Left renal cortex interstitium (tissue), 4 donors: ENCODE data around the gene ACADVL. TPM values are rescaled to one million over a fixed set of nuclear protein-coding genes. Genes with fewer than 3 reads are reported as not detected.
"Not testable (repeated sequence)": the region's sequence is repeated elsewhere in the genome, so short reads cannot be mapped to it uniquely, and the experiment has no call there.

ENCODE experiments used
- DNase-seq, 4 donors: peaks; one replicate each; pipeline ENCODE4 v3.0.0-alpha.2; 2013; ENCODE audit warnings: low read depth in 4 of 4, low spot score in 2 of 4, missing footprints in 1 of 4
- polyA plus RNA-seq, 4 donors: library from polyadenylated mRNA; unstranded; fragments of 120-200 nt; gene quantifications; one replicate each; pipeline ENCODE4 v1.2.1, GENCODE V29; 2013; ENCODE audit not compliant: insufficient read length in 4 of 4

ACADVL gene
- polyA plus RNA-seq, 4 donors, result 409 to 581 (median 511) TPM

DNA sequence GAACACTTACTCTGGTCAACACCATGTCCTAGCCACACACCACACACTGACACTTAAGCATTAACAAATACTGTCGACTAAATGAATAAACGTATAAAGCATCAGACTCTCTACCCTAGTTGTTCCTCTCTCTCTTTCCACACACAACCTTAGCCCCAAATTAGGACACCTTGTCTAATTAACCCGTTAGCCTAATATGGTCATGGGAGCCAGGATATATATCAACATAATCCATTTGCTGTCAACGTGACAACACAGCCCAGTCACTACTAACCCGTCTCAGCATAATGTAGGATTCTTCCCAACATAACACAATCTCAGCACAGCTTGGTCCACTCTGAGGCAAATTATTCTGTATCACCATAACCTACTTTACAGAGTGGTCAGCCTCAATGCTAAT lies 12.4 kb downstream of the ACADVL start:
- DNase-seq, result no peak

DNA sequence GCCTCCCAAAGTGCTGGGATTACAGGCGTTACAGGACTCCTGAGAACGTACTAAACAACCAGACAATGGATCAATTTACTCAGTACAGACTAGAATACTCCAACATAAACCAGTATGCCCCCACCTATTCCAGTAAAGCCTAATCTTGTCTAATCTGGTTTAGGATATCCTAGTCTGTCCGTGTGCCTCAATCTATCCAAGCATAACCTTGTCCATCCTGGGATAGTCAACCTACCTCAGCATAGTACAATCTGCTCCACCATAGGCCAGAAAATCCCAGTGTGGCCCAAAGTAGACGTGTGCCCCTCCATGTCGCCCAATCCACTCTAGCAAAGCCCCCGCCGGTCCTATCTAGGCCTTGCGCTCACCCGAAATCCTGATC lies 14.0 kb downstream of the ACADVL start:
- no peak for DNase-seq

DNA sequence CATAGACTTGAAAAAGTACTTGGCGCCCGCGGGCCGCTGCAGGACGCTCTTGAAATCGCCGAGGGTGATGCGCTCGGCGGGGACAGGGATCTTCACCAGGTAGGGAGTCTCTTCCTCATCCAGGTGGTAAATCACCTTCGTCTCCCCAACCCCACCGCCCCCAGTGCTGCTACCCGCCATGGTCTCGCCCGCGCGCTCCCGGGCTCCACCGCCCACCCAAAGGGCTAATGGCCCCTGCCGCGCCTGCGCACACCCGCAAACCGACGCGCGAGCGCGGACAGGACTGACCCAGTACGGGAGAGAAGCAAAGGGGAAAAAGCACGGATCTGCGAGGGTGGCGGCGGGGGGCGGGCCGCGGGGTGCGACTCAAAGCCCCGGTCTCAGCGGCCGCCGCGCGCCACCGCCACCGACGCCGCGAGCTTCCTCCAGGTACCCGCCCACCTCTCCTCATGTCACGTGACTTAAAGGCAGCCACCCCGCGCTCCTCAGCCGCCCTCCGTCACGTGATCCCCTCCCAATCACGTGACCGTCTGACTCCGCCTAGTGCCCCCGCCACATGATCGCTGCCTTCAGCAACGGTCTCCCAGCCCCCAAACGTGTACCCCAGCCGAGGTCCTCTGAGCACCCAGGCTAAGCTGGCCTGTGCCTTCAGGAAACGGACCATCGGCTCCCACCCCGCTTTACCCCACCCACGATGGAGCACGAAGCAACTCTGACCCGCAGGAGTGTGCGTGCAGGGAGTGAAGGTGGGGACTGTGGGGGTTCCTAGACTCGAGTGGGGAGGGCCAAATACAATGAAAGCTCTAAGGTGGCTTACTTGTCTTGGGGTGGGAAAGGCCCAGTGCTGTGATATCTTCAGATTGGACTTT lies 14.6 kb downstream of the ACADVL start, which contains the start of gene DVL2:
Gene DVL2, minus strand, starts transcription at position 435 of the 869 bp plus-strand sequence. Its CDS starts 255 bp downstream, at position 180.
- DNase-seq, result peak in 1 of 4 donors; percentile 93

- no peak for DNase-seq
These were observed 16.2 kb downstream of the ACADVL start for GRCh38 chr17:7235693-7236665.

GRCh38 chr17:7236808-7237207 lies 17.1 kb downstream of the ACADVL start:
- no peak for DNase-seq

DNA sequence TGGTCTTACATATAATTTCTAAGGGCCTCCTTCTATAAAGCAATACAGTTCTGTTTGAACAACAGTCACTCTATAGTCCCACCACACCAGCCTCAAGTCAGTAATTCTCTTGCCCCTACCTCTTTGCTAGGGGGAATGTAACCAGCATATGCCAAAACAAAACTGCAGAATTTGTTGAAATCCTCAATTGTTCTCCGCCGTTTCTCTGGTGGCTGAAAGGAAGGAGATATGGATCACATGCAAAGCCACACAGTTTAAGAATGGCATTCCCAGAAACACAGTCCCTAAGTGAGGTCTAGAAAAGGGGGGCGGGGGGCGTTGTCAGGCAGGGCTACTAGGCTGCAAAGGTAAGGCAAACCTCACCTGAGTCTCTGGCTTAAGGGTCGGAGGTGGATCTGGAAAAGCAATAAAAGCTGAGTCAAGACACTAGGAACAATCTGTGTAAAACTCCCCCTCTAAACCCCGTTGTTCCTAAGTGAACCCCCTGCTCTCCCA lies 17.6 kb downstream of the ACADVL start:
- no peak for DNase-seq

DNA sequence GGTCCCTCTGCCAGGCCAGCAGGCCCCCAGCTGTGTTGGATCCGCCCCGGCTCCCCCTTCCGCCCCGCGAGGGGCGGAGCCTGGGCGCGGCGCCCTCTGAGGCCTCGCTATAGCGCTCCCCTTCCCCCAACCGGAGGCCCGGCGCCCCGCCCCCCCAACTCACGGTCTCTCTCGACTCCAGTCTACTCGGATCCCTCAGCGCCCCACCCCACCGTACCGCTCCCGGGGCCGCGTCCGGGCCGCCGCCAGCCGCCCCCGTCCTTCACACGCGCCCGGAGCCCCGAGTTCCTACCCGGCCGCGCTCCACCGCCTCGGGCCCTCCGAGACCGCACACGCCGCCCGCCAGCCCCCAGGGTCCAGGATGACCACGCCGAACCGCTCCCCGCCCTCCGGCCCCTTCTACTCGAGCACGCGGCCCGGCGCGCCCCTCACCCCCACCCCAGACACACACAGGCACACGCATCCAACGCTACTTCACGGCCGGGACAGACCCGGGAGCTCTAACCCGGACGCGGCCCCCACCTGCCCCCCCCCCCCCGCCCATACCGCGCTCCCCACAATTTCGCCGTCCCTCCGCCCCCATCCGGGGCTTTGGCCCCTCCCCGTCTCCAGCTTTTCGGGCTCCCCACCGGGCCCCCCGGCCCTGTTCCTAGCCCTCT lies 18.2 kb downstream of the ACADVL start:
- DNase-seq, result no peak

DNA sequence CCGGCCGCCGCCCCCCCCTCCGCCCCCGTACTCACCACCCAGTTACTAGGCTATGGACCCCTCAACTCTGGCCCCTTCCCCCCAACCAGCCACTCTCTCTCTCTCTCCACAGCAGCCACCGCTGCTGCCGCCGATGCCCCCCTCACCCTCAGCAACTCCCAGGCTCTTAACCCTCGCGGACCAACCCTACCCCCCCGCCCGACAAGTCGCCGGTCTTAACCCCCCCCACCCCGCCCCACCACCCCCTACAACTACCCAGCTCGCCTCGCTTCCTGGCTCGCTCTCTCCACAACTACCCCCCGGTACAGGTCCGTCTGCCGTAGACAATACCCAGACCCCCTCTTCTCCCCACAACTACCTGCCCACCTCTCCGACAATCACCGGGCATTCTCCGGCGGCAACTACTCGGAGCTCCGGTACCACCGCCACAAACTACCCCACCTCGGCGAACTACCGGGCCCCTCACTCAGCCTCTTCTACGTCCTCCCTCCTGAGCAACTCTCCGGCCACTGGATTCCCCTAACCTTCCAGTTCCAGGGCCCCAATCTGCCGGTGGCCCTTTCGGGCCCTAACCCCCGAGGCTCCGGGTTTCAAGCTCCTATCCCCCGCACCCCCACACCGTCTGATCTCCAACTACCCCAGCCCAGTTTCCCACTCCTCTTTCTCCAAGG lies 18.8 kb downstream of the ACADVL start:
- no peak for DNase-seq

GRCh38 chr17:7239091-7240027 lies 19.6 kb downstream of the ACADVL start, which contains the start of gene PHF23:
Gene PHF23 (minus strand): TSS chr17:7239457. CDS start chr17:7239279, 178 bp downstream.
- peak; percentile 94 to 99 (median 99) for DNase-seq

- no peak for DNase-seq
These were observed 20.6 kb downstream of the ACADVL start for GRCh38 chr17:7240375-7240774.

DNA sequence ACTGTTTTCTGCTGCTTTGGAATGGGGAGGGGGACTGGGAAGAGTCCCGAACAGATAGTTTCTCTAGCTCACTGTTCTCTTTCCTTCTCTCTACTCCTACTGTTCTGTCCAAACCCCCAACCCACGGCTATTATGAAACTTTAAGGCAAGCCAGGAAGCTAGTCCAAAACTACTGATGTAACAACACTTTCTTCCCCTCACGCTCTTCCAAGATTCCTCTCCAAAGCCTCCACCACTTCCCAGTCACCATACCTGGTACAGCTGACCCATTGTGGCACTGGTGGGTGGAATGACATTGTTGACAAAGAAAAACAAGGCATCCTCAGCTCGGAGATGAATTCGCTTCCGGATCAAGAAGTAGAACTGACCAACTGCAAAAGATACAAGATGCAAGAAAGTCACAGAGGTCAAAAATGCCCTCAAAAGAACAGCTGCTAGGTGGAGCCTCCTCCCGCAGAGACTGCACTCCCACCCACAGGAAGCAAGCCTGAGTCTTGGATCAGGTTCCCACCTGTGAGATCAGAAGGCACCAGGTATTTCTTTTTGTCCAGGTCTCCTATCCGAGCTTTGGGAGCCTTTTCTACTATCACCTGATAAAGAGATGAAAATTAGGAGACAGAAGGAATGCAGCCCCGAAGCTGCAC lies 21.5 kb downstream of the ACADVL start:
- DNase-seq, result no peak

DNA sequence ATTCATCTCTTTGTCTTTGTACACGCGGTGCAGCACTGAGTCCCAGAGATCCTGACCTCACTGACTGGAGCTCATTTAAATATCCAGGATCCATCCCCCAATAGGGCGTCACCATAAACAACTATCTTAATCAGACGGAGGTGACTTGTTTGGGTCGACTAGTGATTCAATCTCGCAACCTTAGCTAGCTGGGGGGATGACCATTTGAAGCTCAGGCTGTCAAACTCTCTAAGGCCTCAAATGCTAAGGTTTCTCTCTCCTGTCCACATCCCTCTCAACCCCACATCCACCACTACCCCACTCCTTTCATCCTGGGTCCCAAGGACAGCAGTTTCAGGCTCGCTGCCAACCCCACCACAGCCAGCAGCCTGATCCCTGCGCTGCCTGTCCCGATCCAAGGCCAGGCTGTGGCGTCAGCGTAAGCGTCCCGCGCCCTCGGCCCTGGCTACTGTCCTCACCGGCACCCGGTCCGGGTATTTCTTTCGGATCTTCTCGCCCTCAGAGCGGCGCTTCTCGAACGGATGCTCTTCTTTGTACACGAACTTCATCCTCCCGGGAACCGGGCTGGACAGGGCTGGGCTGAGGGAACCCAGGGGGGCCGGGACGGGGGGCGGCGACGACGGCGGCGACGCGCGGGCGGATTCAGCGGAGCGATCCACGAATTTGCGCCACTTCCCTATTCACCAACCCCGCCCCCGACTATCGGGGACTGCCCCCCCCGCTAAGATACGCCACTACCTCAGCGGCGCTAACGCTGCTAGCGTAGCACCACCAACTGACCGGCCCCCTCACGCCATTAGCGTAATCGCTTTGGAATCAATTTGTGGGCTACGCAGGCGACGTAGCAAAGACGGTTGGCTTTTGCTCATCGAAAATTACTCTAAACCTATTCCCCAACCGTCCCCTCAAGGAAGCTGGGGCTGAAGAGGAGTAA lies 22.3 kb downstream of the ACADVL start, which contains the start of gene GABARAP:
Gene GABARAP, minus strand, starts transcription at position 667 of the 934 bp plus-strand sequence. Its CDS starts 119 bp downstream, at position 548.
- DNase-seq, result peak in 3 of 4 donors; percentile 93 to 97 (median 95)

DNA sequence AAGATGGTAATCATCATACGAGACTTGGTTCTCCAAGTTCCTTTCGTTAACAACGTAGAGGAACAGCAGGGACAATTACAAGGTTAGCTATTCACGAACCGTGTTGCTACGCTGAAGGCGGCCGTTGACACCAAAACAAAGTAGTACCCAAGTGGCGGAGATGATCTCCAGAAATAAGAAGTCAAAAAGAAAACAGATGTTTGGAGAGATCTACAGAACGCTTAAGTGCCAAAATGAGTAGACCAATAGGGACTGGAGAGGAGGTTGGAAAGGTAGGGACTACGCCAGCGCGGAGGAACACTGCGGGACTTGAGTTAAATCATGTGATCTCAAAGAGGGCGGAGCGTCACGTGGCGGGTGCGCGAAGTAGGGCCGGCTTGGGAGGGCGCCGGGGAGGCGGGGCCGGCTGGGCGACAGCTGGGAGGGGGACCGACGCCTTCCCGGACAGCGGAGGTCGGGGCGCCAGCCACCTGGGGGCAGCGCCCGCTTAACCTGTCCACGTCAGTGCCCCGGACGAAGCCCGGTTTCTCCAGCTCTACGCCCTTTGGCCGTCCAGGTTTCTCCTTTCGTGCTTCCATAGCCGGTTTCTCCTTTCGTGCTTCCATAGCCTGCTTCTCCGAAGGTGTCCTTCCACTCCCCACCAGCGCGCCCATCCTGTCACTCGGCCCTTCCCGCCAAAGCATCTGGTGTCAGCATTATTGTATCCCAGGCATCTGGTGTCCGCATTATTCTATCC lies 23.1 kb downstream of the ACADVL start:
- peak; percentile 94 to 100 (median 98) for DNase-seq

DNA sequence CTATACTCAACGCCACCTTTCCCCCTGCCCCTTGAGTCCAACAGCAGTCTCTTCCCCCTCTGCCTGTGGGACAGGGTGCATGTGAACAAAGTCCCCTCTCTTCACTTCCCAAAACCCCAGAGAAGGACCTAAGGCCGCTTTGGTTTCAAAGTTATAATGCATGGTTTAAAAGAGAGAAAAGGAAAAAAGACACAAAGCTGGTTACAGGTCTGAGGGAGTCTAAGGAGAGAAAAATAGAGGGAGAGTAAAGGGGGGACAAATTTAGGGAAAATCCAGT lies 23.7 kb downstream of the ACADVL start:
- DNase-seq, result no peak

DNA sequence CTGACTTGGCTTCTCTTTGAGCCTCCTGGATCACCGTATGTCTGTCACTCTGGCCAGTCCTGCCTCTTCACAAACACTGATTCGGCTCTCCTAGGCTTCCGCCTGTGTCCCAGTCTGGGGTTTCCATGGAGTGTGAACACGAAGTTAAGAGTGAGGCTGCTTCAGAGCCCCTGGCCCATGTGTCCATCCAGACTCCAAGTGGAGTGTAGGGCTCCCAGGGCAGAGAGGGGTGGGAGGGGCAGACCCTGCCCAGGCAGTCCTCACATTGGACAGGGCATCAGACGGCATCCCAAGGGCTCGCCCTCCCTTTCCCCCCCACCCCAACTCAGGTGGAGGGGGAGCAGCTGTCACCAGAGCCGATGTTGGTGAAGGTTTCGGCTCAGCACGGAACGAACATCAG lies 24.1 kb downstream of the ACADVL start:
- DNase-seq, result not testable (repeated sequence)

DNA sequence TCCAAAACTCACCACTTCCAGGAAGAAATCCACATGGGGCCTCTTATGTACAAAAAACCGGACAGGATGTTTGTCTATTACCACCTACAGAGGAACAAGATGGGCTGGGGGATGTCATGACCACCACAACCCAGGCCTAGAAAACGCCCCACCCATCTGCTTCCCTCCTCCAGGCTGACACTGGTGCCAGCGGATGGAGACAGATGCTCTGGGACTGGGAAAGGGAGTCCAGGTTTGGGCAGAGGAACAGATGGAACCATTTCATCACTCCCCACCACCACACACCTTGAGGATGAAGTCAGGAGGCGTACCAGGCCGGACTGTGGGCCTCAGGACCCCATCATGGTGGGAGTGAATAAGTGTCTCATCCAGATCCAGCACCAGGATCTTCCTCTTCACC lies 27.0 kb downstream of the ACADVL start:
- DNase-seq, result no peak

GRCh38 chr17:7248796-7249195 lies 29.1 kb downstream of the ACADVL start:
- DNase-seq, result no peak
